ENCODE measurements around the gene AATF. TPM values are rescaled to one million over a fixed set of nuclear protein-coding genes. Genes with fewer than 3 reads are reported as not detected.

Gene AATF
- total RNA-seq, 2 donors from 2014 or later = 95.0 to 114 TPM

DNA sequence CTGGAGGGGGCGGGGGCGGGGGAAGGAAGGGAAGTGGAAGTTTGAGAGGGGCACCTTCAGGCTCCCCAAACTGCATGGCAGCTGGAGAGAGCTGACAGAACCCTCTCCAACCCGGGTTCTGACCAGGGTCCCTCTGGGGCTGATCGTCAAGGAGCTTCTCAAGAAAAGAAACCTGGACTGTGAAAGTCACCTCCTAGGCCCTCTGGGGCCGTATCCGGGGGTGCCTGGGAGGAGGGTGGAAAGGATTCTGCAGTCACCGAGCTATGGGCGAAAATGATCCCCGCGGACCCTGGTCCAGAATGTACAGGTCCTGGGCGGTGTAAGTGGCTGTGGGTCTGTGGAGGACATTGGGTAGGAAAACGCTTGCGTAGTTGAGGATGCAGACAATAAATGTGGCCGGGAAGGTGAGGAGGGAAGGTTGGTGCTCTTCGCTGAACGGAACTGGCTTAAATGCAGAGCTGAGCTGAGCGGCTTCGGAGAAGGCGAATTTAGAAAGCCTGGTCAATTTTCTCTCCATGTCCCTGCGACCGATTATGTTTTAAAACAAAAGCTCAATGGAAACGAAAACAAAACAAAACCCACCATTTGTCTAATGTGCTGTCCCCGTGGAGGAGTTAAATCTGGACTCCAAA lies 15.1 kb upstream of the AATF start:
- Mint-ChIP-seq H3K4me1 (ENCODE audit: low read depth in 2 of 2) (peaks cover 24 to 53% of the 10 kb centered on the region in 2 donors), H3K27ac (no peak overlapping the region)

DNA sequence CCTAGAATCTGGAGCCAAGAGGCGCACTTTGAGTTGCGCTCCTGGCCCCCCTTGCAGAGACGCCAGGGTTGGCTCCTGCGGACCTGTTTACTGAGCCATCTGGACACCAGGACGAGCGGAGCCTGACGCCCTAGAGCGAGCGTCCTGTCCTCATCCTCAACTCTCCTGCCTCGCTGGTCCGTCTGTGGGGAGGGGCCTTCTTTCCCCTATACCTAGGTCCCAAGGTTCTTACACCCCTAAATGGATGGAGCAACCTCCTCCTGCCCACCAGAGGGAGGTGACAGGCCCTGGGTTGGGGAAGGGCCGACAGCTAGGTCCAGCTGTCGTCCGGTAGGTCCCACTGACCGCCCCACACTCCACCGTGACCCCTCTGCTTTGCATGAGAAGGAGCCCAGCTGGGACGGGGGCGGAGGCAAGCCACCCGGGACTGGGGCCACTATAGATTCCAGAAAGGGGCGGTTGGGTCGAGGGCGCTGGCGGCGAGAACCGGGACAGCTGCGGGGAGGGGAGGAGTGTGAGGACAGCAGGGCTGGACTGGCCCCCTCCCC lies 14.5 kb upstream of the AATF start:
- H3K27ac Mint-ChIP-seq = no peak overlapping the region
- no peaks in the 10 kb centered on the region for H3K9me3 Mint-ChIP-seq
- peaks cover 69 to 73% of the 10 kb centered on the region in 2 donors for H3K27me3 Mint-ChIP-seq
- peaks cover 23 to 52% of the 10 kb centered on the region in 2 donors for H3K4me1 Mint-ChIP-seq (ENCODE audit: low read depth in 2 of 2)
- DNase-seq (ENCODE audit: low spot score) (no peak), ATAC-seq (no peak)
- H3K4me3 Mint-ChIP-seq = peak overlapping the region; percentile 67
- no peaks in the 10 kb centered on the region for H3K36me3 Mint-ChIP-seq

More for the DNA sequence above, 15.1 kb upstream of the AATF start:
- peaks cover 69 to 73% of the 10 kb centered on the region in 2 donors for H3K27me3 Mint-ChIP-seq
- peak overlapping the region; percentile 67 for H3K4me3 Mint-ChIP-seq
- ATAC-seq (no peak), DNase-seq (ENCODE audit: low spot score) (no peak)
- no peaks in the 10 kb centered on the region for H3K36me3 Mint-ChIP-seq
- H3K9me3 Mint-ChIP-seq = no peaks in the 10 kb centered on the region

DNA sequence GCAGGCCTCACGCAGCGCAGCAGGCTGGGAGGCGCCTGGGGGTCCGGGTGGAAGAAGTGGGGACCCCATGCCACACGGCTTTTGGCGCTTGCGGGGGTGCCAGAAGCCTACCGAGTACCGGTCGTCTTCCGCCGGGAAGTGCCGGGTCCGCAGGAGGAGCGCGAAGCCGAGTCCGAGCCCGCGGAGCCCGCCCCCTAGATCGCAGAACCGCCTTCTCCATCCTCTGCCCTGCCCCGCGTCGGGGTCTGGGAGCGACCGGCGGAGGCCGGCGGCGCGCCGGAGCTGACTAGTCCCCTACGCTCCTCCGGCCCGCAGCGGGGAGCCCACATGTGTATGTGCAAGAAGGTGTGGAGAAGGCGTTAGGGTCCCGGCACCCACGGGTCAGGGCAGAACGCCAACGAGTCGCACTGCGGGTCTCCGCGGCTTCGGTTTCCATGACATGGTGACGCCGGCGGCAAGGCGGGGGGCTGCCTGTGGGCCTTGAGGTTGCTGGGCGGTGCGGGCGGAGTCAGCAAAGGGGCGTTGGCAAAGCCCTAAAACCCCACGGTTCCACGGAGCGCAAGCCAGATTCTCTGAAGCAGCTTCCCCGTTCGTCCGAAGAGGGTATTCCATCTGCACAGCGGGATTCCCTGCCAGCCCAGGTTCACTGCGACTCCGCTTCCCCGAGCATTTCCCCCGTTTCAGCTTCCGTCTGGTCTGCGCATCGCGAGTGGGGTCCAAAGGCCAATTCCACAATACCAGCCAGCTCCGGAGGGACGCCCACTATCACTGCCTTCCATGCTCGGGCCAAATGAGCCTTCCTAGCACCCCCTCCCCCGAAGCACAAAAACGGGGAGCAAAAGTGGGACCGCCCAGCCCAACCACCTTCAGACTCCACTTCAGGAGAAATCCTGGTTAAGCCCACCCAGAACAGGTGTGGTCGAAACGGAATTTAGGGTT lies 13.8 kb upstream of the AATF start:
- H3K4me3 Mint-ChIP-seq = peak overlapping the region; percentile 86
- H3K27me3 Mint-ChIP-seq = peaks cover 64 to 72% of the 10 kb centered on the region in 2 donors
- peaks cover 26 to 55% of the 10 kb centered on the region in 2 donors for H3K4me1 Mint-ChIP-seq (ENCODE audit: low read depth in 2 of 2)
- peak in 1 of 2 donors; percentile 59 for ATAC-seq
- H3K9me3 Mint-ChIP-seq = no peaks in the 10 kb centered on the region
- H3K27ac Mint-ChIP-seq = no peak overlapping the region
- no peaks in the 10 kb centered on the region for H3K36me3 Mint-ChIP-seq
- DNase-seq (ENCODE audit: low spot score) = no peak

DNA sequence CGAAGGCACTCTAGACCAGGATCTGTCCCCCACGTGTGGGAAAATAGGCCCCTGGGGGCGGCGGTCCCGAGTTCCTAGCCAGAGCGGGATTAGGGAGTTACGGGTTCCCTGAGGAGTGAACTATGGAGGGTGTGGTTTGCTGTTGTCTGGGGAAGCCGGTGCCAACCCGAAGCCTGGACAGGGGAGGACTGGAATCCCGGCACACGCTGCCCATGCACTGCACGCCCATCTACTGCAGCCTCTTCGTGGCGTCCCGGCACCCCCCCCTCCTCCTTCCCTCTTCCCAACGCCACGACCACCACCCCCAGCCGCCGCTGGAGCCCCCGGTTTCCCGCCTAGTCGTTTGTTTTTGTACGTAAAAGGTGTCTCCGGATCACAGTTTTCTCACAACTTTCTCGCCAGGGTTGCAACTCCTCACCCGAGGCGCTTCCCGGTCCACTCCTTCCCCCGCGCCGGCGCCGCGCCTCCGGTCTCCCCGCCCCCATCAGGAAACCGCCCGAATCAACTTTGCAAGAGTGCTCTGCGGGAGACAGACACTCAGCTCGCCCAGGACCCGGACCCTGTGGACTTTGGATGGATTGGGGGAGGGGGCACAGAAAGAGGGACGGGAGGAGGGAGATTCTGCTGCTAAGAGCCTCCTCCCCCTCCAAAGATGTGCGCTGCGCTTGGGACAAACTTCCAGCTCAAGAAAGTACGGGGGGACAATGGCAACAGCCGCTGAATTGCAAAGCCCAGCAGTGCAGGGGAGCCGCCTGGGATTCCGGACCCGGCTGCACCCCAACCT lies 12.9 kb upstream of the AATF start:
- Mint-ChIP-seq H3K36me3 (no peaks in the 10 kb centered on the region), H3K9me3 (no peaks in the 10 kb centered on the region), H3K4me1 (ENCODE audit: low read depth in 2 of 2) (peaks cover 29 to 56% of the 10 kb centered on the region in 2 donors), H3K4me3 (peak overlapping the region; percentile 86), H3K27me3 (peaks cover 62 to 72% of the 10 kb centered on the region in 2 donors), H3K27ac (no peak overlapping the region)
- no peak for DNase-seq (ENCODE audit: low spot score)
- no peak for ATAC-seq

- peak overlapping the region; percentile 86 for H3K4me3 Mint-ChIP-seq
- H3K4me1 Mint-ChIP-seq (ENCODE audit: low read depth in 2 of 2) = peaks cover 32 to 58% of the 10 kb centered on the region in 2 donors
- H3K9me3 Mint-ChIP-seq = no peaks in the 10 kb centered on the region
- no peak overlapping the region for H3K27ac Mint-ChIP-seq
- H3K27me3 Mint-ChIP-seq = peaks cover 61 to 70% of the 10 kb centered on the region in 2 donors
- DNase-seq (ENCODE audit: low spot score) (no peak), ATAC-seq (no peak)
- H3K36me3 Mint-ChIP-seq = no peaks in the 10 kb centered on the region
These were observed 12.2 kb upstream of the AATF start for GRCh38 chr17:36936455-36937000.

GRCh38 chr17:36937001-36937958 lies 11.5 kb upstream of the AATF start, which contains the start of gene LHX1:
LHX1 (plus strand) TSS chr17:36937475; CDS start chr17:36938198, 723 bp downstream.
- no peak for DNase-seq (ENCODE audit: low spot score)
- H3K4me1 Mint-ChIP-seq (ENCODE audit: low read depth in 2 of 2) = peaks cover 31 to 55% of the 10 kb centered on the region in 2 donors
- peaks cover 56 to 67% of the 10 kb centered on the region in 2 donors for H3K27me3 Mint-ChIP-seq
- H3K27ac Mint-ChIP-seq = peak within 1 kb of the TSS in 1 of 2 donors; percentile 62
- no peaks in the 10 kb centered on the region for H3K9me3 Mint-ChIP-seq
- peak within 1 kb of the TSS; percentile 86 for H3K4me3 Mint-ChIP-seq
- ATAC-seq = no peak
- H3K36me3 Mint-ChIP-seq = no peaks in the 10 kb centered on the region

DNA sequence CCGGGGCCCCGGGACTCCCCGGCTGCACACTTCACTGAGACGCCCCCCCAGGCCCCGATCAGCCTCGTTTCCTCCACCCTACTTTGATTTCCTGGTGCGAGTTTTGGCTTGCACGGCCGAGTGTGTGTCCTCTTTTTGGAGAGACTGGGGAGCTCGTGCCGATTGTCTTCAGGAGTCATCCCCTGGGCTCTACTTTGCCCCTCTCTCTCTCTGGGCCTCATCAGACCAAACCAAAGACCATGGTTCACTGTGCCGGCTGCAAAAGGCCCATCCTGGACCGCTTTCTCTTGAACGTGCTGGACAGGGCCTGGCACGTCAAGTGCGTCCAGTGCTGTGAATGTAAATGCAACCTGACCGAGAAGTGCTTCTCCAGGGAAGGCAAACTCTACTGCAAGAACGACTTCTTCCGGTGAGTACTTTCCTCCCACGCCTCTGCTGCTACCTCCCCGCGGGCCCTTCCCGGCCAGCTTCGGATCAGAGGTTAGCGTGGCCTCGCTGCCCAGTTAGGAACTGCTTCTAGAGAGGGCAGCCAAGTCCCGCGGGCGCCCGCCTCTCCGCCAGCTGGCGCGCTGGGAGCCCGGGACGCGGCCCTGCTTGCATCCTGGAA lies 10.7 kb upstream of the AATF start:
- H3K27me3 Mint-ChIP-seq = peaks cover 51 to 59% of the 10 kb centered on the region in 2 donors
- peak overlapping the region in 1 of 2 donors; percentile 62 for H3K27ac Mint-ChIP-seq
- peaks cover 28 to 49% of the 10 kb centered on the region in 2 donors for H3K4me1 Mint-ChIP-seq (ENCODE audit: low read depth in 2 of 2)
- H3K4me3 Mint-ChIP-seq = peak overlapping the region; percentile 86
- no peaks in the 10 kb centered on the region for H3K36me3 Mint-ChIP-seq
- ATAC-seq = no peak
- no peak for DNase-seq (ENCODE audit: low spot score)
- no peaks in the 10 kb centered on the region for H3K9me3 Mint-ChIP-seq

DNA sequence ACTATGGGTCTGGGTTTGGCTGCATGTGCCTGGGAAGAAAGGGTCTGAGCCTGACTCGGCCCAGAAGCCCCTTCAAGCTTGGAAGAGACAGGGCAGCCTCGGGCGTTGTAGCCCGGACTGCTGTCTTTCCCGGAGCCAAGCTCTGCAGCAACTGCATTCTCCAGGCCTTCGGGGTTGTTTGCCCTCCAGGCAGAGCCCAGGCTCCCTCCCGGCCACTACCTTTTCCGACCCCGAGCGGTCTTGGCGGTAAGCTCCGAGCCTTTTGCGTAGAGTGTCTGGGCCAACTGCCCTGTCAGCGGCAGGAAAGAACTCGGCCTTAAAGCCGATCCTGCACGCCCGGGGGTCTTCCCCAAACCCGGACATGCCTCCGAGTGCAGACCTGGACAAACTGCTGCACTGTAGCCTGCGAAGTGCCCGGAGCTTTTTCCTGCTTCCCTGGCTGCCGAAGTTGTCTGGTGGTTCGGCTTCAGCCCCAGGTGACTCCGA lies 10.1 kb upstream of the AATF start:
- H3K4me3 Mint-ChIP-seq = peak overlapping the region; percentile 86

GRCh38 chr17:36939052-36939801 lies 9.5 kb upstream of the AATF start:
- no peak for ATAC-seq
- H3K36me3 Mint-ChIP-seq = no peaks in the 10 kb centered on the region
- peaks cover 52 to 61% of the 10 kb centered on the region in 2 donors for H3K27me3 Mint-ChIP-seq
- no peak for DNase-seq (ENCODE audit: low spot score)
- peaks cover 29 to 47% of the 10 kb centered on the region in 2 donors for H3K4me1 Mint-ChIP-seq (ENCODE audit: low read depth in 2 of 2)
- H3K4me3 Mint-ChIP-seq = peak overlapping the region; percentile 61
- no peaks in the 10 kb centered on the region for H3K9me3 Mint-ChIP-seq
- H3K27ac Mint-ChIP-seq = peak overlapping the region in 1 of 2 donors; percentile 43

More for the DNA sequence above, 10.1 kb upstream of the AATF start:
- no peak for DNase-seq (ENCODE audit: low spot score)
- Mint-ChIP-seq H3K36me3 (no peaks in the 10 kb centered on the region), H3K27me3 (peaks cover 51 to 60% of the 10 kb centered on the region in 2 donors), H3K27ac (peak overlapping the region; percentile 43 to 62), H3K9me3 (no peaks in the 10 kb centered on the region), H3K4me1 (ENCODE audit: low read depth in 2 of 2) (peaks cover 31 to 50% of the 10 kb centered on the region in 2 donors)
- no peak for ATAC-seq

DNA sequence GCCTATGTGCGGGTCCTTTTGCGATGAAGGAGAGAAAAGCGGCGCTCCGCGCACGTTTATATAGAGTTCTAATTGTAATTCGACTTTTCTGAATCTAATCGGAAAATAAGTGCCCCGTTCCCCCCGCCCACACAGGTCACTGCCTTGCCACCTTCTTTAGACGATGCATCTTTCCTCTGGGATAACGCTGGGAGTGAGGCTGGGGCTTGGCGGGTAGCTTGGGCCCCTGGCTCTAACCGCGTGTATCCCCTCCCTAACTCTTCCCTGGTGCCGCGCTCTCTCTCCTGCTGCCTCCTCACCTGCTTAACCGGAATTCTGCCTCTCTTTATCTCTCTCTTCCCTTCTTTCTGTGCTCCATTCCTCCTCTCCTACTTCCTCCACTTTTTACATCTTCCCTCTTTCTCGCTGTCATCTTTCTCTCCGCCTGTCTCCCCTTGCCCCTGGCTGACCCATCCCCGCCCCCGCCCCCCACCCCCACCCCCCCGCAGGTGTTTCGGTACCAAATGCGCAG lies 8.9 kb upstream of the AATF start:
- Mint-ChIP-seq H3K4me3 (no peak overlapping the region), H3K36me3 (no peaks in the 10 kb centered on the region), H3K27me3 (peaks cover 57 to 67% of the 10 kb centered on the region in 2 donors), H3K4me1 (ENCODE audit: low read depth in 2 of 2) (peaks cover 29 to 46% of the 10 kb centered on the region in 2 donors), H3K27ac (no peak overlapping the region), H3K9me3 (no peaks in the 10 kb centered on the region)
- ATAC-seq (no peak), DNase-seq (ENCODE audit: low spot score) (no peak)
